ENCODE data around the gene MOGAT3. TPM values are rescaled to one million over a fixed set of nuclear protein-coding genes. Genes with fewer than 3 reads are reported as not detected.

The MOGAT3 gene
- total and polyA plus RNA-seq, 4 donors = not detected

- no peak for ATAC-seq (ENCODE audit: insufficient read depth, low FRiP score)
- no peak overlapping the region for H3K4me3 ChIP-seq
- no peak overlapping the region for H3K9ac ChIP-seq (ENCODE audit: insufficient read depth in 1 of 2, low read length in 2 of 2)
- no peaks in the 10 kb centered on the region for H3K27me3 ChIP-seq (ENCODE audit: control insufficient read depth in 3 of 3, insufficient read depth in 3 of 3, low read length in 2 of 3)
- WGBS, 2 donors = 95 to 97% methylated on average over 19 of the region's 19 CpGs
- H3K36me3 ChIP-seq (ENCODE audit: control insufficient read depth in 4 of 4, insufficient read depth in 4 of 4, low read length in 4 of 4) = peaks cover 10 to 63% (median 12%) of the 10 kb centered on the region in 4 donors
- no peak for DNase-seq
- no peak overlapping the region for H3K27ac ChIP-seq (ENCODE audit: low read depth in 1 of 2, low read length in 1 of 2)
- TF ChIP-seq CTCF (IDR thresholded peaks at IDR 0.05; ENCODE audit: control extremely low read depth, extremely low read depth) = no peak
- H3K9me3 ChIP-seq (ENCODE audit: control insufficient read depth in 4 of 4, insufficient read depth in 3 of 4, low read length in 3 of 4) = no peaks in the 10 kb centered on the region
- H3K4me1 ChIP-seq (ENCODE audit: control insufficient read depth in 5 of 5, insufficient read depth in 5 of 5, low read length in 5 of 5) = no peaks in the 10 kb centered on the region
These were observed 9.3 kb upstream of the MOGAT3 start for GRCh38 chr7:101210143-101210542.

GRCh38 chr7:101208794-101209193 lies 8.0 kb upstream of the MOGAT3 start:
- ATAC-seq (ENCODE audit: insufficient read depth, low FRiP score) = no peak
- TF ChIP-seq CTCF (IDR thresholded peaks at IDR 0.05; ENCODE audit: control extremely low read depth, extremely low read depth) = no peak
- DNase-seq = no peak
- H3K27me3 ChIP-seq (ENCODE audit: control insufficient read depth in 3 of 3, insufficient read depth in 3 of 3, low read length in 2 of 3) = peaks cover 0 to under 1% (median 0%) of the 10 kb centered on the region in 3 donors
- no peak overlapping the region for H3K4me3 ChIP-seq
- H3K36me3 ChIP-seq (ENCODE audit: control insufficient read depth in 4 of 4, insufficient read depth in 4 of 4, low read length in 4 of 4) = peaks cover 8 to 59% (median 12%) of the 10 kb centered on the region in 4 donors
- 90 to 94% methylated on average over 14 of the region's 14 CpGs for WGBS, 2 donors
- no peak overlapping the region for H3K27ac ChIP-seq (ENCODE audit: low read depth in 1 of 2, low read length in 1 of 2)
- H3K9ac ChIP-seq (ENCODE audit: insufficient read depth in 1 of 2, low read length in 2 of 2) = no peak overlapping the region
- no peaks in the 10 kb centered on the region for H3K4me1 ChIP-seq (ENCODE audit: control insufficient read depth in 5 of 5, insufficient read depth in 5 of 5, low read length in 5 of 5)
- no peaks in the 10 kb centered on the region for H3K9me3 ChIP-seq (ENCODE audit: control insufficient read depth in 4 of 4, insufficient read depth in 3 of 4, low read length in 3 of 4)

GRCh38 chr7:101207459-101207858 lies 6.6 kb upstream of the MOGAT3 start:
- H3K4me1 ChIP-seq (ENCODE audit: control insufficient read depth in 5 of 5, insufficient read depth in 5 of 5, low read length in 5 of 5) = no peaks in the 10 kb centered on the region
- WGBS, 2 donors = 93 to 94% methylated on average over 15 to 17 of the region's 17 CpGs
- DNase-seq (no peak), ATAC-seq (ENCODE audit: insufficient read depth, low FRiP score) (no peak)
- no peak overlapping the region for H3K27ac ChIP-seq (ENCODE audit: low read depth in 1 of 2, low read length in 1 of 2)
- no peak for TF ChIP-seq CTCF (IDR thresholded peaks at IDR 0.05; ENCODE audit: control extremely low read depth, extremely low read depth)
- H3K4me3 ChIP-seq = no peak overlapping the region
- H3K27me3 ChIP-seq (ENCODE audit: control insufficient read depth in 3 of 3, insufficient read depth in 3 of 3, low read length in 2 of 3) = peaks cover 2 to 14% (median 8%) of the 10 kb centered on the region in 3 donors
- no peaks in the 10 kb centered on the region for H3K9me3 ChIP-seq (ENCODE audit: control insufficient read depth in 4 of 4, insufficient read depth in 3 of 4, low read length in 3 of 4)
- peaks cover 8 to 53% (median 12%) of the 10 kb centered on the region in 4 donors for H3K36me3 ChIP-seq (ENCODE audit: control insufficient read depth in 4 of 4, insufficient read depth in 4 of 4, low read length in 4 of 4)
- no peak overlapping the region for H3K9ac ChIP-seq (ENCODE audit: insufficient read depth in 1 of 2, low read length in 2 of 2)

- Histone ChIP-seq H3K36me3 (ENCODE audit: control insufficient read depth in 4 of 4, insufficient read depth in 4 of 4, low read length in 4 of 4) (peaks cover 8 to 45% (median 12%) of the 10 kb centered on the region in 4 donors), H3K27me3 (ENCODE audit: control insufficient read depth in 3 of 3, insufficient read depth in 3 of 3, low read length in 2 of 3) (peaks cover 3 to 22% (median 9%) of the 10 kb centered on the region in 3 donors), H3K27ac (ENCODE audit: low read depth in 1 of 2, low read length in 1 of 2) (no peak overlapping the region), H3K9ac (ENCODE audit: insufficient read depth in 1 of 2, low read length in 2 of 2) (no peak overlapping the region), H3K9me3 (ENCODE audit: control insufficient read depth in 4 of 4, insufficient read depth in 3 of 4, low read length in 3 of 4) (peaks cover 0 to 2% (median 0%) of the 10 kb centered on the region in 4 donors), H3K4me1 (ENCODE audit: control insufficient read depth in 5 of 5, insufficient read depth in 5 of 5, low read length in 5 of 5) (peaks cover 0 to 3% (median 0%) of the 10 kb centered on the region in 5 donors), H3K4me3 (no peak overlapping the region)
- DNase-seq = no peak
- ATAC-seq (ENCODE audit: insufficient read depth, low FRiP score) = no peak
- WGBS, 2 donors = 88 to 90% methylated on average over 17 to 19 of the region's 19 CpGs
- no peak for TF ChIP-seq CTCF (IDR thresholded peaks at IDR 0.05; ENCODE audit: control extremely low read depth, extremely low read depth)
These were observed 5.8 kb upstream of the MOGAT3 start for GRCh38 chr7:101206665-101207042.

All from lung (tissue), 12 donors.